Esophagus squamous epithelium (tissue), 4 donors: ENCODE results near the gene DGAT2L6.

Source experiments
- POLR2A ChIP-seq, 4 donors: fragments of 450-650 bp; IDR thresholded peaks; one replicate each; pipeline ENCODE4 v1.6.1; 2017; ENCODE audit warnings: antibody characterized with exemption in 4 of 4, mild to moderate bottlenecking in 4 of 4, moderate library complexity in 3 of 4
- TF ChIP-seq, protein P1 (sequence below), 6 experiments: fragments of 450-650 bp in 4 of 6; fragments of 200-600 bp in 2 of 6; sonication (generic) in 2 of 6; IDR thresholded peaks; one replicate each; pipeline ENCODE4 v1.5.1; 2016 to 2019; ENCODE audit warnings: antibody characterized with exemption in 6 of 6, mild to moderate bottlenecking in 4 of 6, moderate library complexity in 4 of 6

DNA sequence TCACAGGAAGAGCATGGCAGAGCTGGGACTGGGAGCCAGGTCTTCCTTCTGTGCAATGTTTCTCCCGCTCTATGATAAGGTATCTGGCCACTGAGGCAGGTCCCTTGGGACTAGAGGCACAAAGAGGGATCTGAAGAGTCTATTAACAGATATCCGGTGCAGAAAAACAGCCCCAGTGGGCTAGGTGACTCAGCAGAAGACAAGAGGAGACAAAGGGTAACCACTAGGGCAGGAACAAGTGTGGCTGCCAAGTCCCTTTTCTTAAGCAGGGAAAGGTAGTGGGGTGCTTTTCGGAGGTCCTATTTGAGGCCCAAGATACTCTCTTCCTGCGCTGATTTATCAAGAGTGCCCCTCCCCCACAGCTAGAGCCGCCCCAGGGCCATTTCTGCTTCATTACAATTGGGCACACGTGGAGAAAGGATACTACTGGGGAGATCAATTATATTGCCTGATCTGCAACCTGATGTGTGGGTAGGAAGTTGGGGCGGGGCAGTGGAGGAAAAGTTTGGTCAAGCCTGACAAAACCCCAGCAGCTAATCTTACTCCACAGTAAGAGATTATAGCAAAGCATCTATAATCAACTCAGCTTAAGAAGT, at the start of gene DGAT2L6:
- TF ChIP-seq, protein P1, sequence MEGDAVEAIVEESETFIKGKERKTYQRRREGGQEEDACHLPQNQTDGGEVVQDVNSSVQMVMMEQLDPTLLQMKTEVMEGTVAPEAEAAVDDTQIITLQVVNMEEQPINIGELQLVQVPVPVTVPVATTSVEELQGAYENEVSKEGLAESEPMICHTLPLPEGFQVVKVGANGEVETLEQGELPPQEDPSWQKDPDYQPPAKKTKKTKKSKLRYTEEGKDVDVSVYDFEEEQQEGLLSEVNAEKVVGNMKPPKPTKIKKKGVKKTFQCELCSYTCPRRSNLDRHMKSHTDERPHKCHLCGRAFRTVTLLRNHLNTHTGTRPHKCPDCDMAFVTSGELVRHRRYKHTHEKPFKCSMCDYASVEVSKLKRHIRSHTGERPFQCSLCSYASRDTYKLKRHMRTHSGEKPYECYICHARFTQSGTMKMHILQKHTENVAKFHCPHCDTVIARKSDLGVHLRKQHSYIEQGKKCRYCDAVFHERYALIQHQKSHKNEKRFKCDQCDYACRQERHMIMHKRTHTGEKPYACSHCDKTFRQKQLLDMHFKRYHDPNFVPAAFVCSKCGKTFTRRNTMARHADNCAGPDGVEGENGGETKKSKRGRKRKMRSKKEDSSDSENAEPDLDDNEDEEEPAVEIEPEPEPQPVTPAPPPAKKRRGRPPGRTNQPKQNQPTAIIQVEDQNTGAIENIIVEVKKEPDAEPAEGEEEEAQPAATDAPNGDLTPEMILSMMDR (IDR thresholded peaks at IDR 0.05), result no peak
- no peak for TF ChIP-seq POLR2A (IDR thresholded peaks at IDR 0.05)
